K562 (cell line): ENCODE results near the gene C17orf50. TPM values are rescaled to one million over a fixed set of nuclear protein-coding genes. Genes with fewer than 3 reads are reported as not detected.

Experiments
- AFF4 ChIP-seq: sonication (generic); formaldehyde crosslinking; IDR thresholded peaks from 2 replicates; pipeline ENCODE4 v1.8.0; 2023; ENCODE audit warnings: mild to moderate bottlenecking, missing genetic modification reagents
- ATF3 ChIP-seq, 2 experiments: fragments of 450-650 bp in 1 of 2; sonication (generic) in 1 of 2; formaldehyde crosslinking in 1 of 2; IDR thresholded peaks in 1 of 2; conservative IDR thresholded peaks in 1 of 2; 2 replicates each; pipeline versions ENCODE4 v1.6.1 to v1.8.1; 2016 to 2023; ENCODE audit warnings: mild to moderate bottlenecking in 2 of 2, moderate library complexity in 2 of 2, inconsistent platforms in 1 of 2, missing genetic modification reagents in 1 of 2
- E4F1 ChIP-seq: fragments of 250-450 bp; sonication (Bioruptor Pico); IDR thresholded peaks from 2 replicates; pipeline ENCODE4 v1.5.0; 2021; ENCODE audit warnings: mild to moderate bottlenecking, borderline replicate concordance
- HMG20B ChIP-seq: fragments of 250-450 bp; sonication (Bioruptor Pico); IDR thresholded peaks from 2 replicates; pipeline ENCODE4 v1.5.0; 2021; ENCODE audit warnings: mild to moderate bottlenecking
- HOMEZ ChIP-seq: fragments of 250-450 bp; sonication (Bioruptor Pico); IDR thresholded peaks from 2 replicates; pipeline ENCODE4 v1.4.0; 2020; ENCODE audit warnings: mild to moderate bottlenecking, moderate library complexity
- KAT7 ChIP-seq: sonication (generic); formaldehyde crosslinking; IDR thresholded peaks from 2 replicates; pipeline ENCODE4 v1.8.0; 2022; ENCODE audit warnings: missing genetic modification reagents, mild to moderate bottlenecking, borderline replicate concordance
- KLF13 ChIP-seq: fragments of 450-650 bp; IDR thresholded peaks from 2 replicates; pipeline ENCODE4 v1.6.1; 2016; ENCODE audit warnings: missing genetic modification characterization, low read depth, mild to moderate bottlenecking, missing compliant biosample characterization, moderate library complexity, borderline replicate concordance
- MCM7 ChIP-seq, 2 experiments: fragments of 450-650 bp; IDR thresholded peaks; 2 replicates each; pipeline ENCODE4 v1.6.1; 2016 to 2018
- PHB ChIP-seq: fragments of 250-450 bp; sonication (Bioruptor Pico); IDR thresholded peaks from 2 replicates; pipeline ENCODE4 v1.5.0; 2021
- PKNOX1 ChIP-seq: fragments of 450-650 bp; IDR thresholded peaks from 2 replicates; pipeline ENCODE4 v1.6.1; 2016
- SMARCA5 ChIP-seq: fragments of 450-650 bp; IDR thresholded peaks from 2 replicates; pipeline ENCODE4 v1.6.1; 2016
- TCF7L2 ChIP-seq: fragments of 150-350 bp; IDR thresholded peaks from 2 replicates; pipeline ENCODE4 v1.6.1; 2016; ENCODE audit warnings: low read depth, mild to moderate bottlenecking, low read length, moderate library complexity
- ZNF280A ChIP-seq: fragments of 450-650 bp; IDR thresholded peaks from 2 replicates; pipeline ENCODE4 v1.6.1; 2018; ENCODE audit warnings: mild to moderate bottlenecking, low read depth; ENCODE audit not compliant: partially characterized antibody
- ZNF764 ChIP-seq: fragments of 250-450 bp; sonication (Bioruptor Pico); IDR thresholded peaks from 2 replicates; pipeline ENCODE4 v1.4.0; 2020; ENCODE audit warnings: low read depth, mild to moderate bottlenecking, moderate library complexity
- ZNF830 ChIP-seq: fragments of 250-450 bp; sonication (Bioruptor Pico); IDR thresholded peaks from 2 replicates; pipeline ENCODE4 v1.5.0; 2021; ENCODE audit warnings: mild to moderate bottlenecking
- polyA plus RNA-seq, 8 experiments: library from polyadenylated mRNA; depleted of rRNA in 4 of 8; stranded (reverse) in 5 of 8; unstranded in 3 of 8; fragments of >200 nt; fragmentation: Nextera tagmentation in 2 of 8; fragmentation: Illumina TruSeq in 1 of 8; extraction: Ambion mirVana in 2 of 8; extraction: Trizol in 1 of 8; gene quantifications; 2 replicates each; pipeline versions ENCODE4 v1.2.1 to v1.2.3, GENCODE V29; 2011 to 2014; ENCODE audit warnings: inconsistent platforms in 1 of 8, missing spikeins in 1 of 8
- total RNA-seq, 7 experiments: library from RNA; depleted of rRNA in 6 of 7; stranded (reverse); fragments of >200 nt in 6 of 7; fragmentation: Illumina TruSeq in 2 of 7; extraction: Trizol in 2 of 7; gene quantifications; 2 replicates each; pipeline versions ENCODE4 v1.2.1 to v1.2.3, GENCODE V29; 2011 to 2021; ENCODE audit warnings: low replicate concordance in 1 of 7

Gene C17orf50
- total and polyA plus RNA-seq, 9 of the 15 experiments (the other 6 are each of a cell fraction or from before 2014, with no cell fraction given) = not detected

- no peak for TF ChIP-seq AFF4 (CRISPR knock-in tag)
- TF ChIP-seq ZNF764 (CRISPR knock-in tag) = no peak
- TF ChIP-seq TCF7L2 = 0 out of 2 replicates have a peak, but pooled peaks have one; percentile 6
- TF ChIP-seq PHB = no peak
- peak; percentile 84 for TF ChIP-seq ATF3 (IDR thresholded peaks at IDR 0.05)
- TF ChIP-seq ATF3 (CRISPR knock-in tag; conservative IDR thresholded peaks at IDR 0.05) = no peak
- no peak for TF ChIP-seq HMG20B (CRISPR knock-in tag)
- TF ChIP-seq ZNF830 = no peak
- no peak for TF ChIP-seq MCM7 (IDR thresholded peaks at IDR 0.05)
- TF ChIP-seq HOMEZ (CRISPR knock-in tag) = 0 out of 2 replicates have a peak, but pooled peaks have one; percentile 30
- no peak for TF ChIP-seq PKNOX1
- TF ChIP-seq KAT7 (CRISPR knock-in tag) = no peak
- TF ChIP-seq SMARCA5 = 0 out of 2 replicates have a peak, but pooled peaks have one; percentile 27
- no peak for TF ChIP-seq E4F1 (CRISPR knock-in tag)
- no peak for TF ChIP-seq ZNF280A
- TF ChIP-seq KLF13 (tag) = no peak
These were observed 47.7 kb downstream of the C17orf50 start (continued) for GRCh38 chr17:35808240-35808961.
